Ectodermal cell (in vitro differentiated cells): ENCODE results near the gene FURIN.

Experiments used
- H3K27ac ChIP-seq: 2 replicates; pipeline ENCODE4 v1.7.0; 2013; ENCODE audit warnings: mild to moderate bottlenecking, low read depth, low read length; ENCODE audit not compliant: insufficient read depth, poor library complexity, severe bottlenecking
- H3K27me3 ChIP-seq: 2 replicates; pipeline ENCODE4 v1.7.0; 2013; ENCODE audit warnings: mild to moderate bottlenecking, low read length; ENCODE audit not compliant: insufficient read depth, control insufficient read depth, poor library complexity, severe bottlenecking
- H3K36me3 ChIP-seq: one replicate; pipeline ENCODE4 v1.7.0; 2013; ENCODE audit warnings: low read length; ENCODE audit not compliant: control insufficient read depth, insufficient read depth
- H3K4me1 ChIP-seq: one replicate; pipeline ENCODE4 v1.7.0; 2013; ENCODE audit warnings: low read length; ENCODE audit not compliant: control insufficient read depth, insufficient read depth
- H3K4me3 ChIP-seq: 2 replicates; pipeline ENCODE4 v1.7.0; 2013; ENCODE audit warnings: low read depth, low read length, control low read depth; ENCODE audit not compliant: insufficient read depth
- H3K9me3 ChIP-seq: 2 replicates; pipeline ENCODE4 v1.7.0; 2013; ENCODE audit warnings: mild to moderate bottlenecking, low read length, moderate library complexity; ENCODE audit not compliant: control insufficient read depth
- WGBS, 2 experiments: methylation state at CpG; one replicate each; pipeline ENCODE4 v1.1.7; 2013; ENCODE audit warnings: missing lambda C conversion rate in 2 of 2; 5-methylcytosine and 5-hydroxymethylcytosine counted together

Gene FURIN

GRCh38 chr15:90876046-90876445 is 7.7 kb downstream of the FURIN start:
- H3K36me3 ChIP-seq = peaks cover 15% of the 10 kb centered on the region
- WGBS, 2 experiments = 93% methylated on average over 20 of the region's 20 CpGs
- peaks cover 24% of the 10 kb centered on the region for H3K4me1 ChIP-seq
- peaks cover 12% of the 10 kb centered on the region for H3K27me3 ChIP-seq
- no peaks in the 10 kb centered on the region for H3K9me3 ChIP-seq
- H3K4me3 ChIP-seq = no peak overlapping the region
- no peak overlapping the region for H3K27ac ChIP-seq

- Histone ChIP-seq H3K27ac (no peak overlapping the region), H3K4me3 (no peak overlapping the region), H3K27me3 (peaks cover 11% of the 10 kb centered on the region), H3K9me3 (no peaks in the 10 kb centered on the region), H3K36me3 (peaks cover 15% of the 10 kb centered on the region), H3K4me1 (peaks cover 24% of the 10 kb centered on the region)
- WGBS, 2 experiments = 95 to 96% methylated on average over 15 of the region's 15 CpGs
Measured at GRCh38 chr15:90876512-90877170, 8.3 kb downstream of the FURIN start.

GRCh38 chr15:90877315-90877714 is 8.9 kb downstream of the FURIN start:
- 95 to 96% methylated on average over 14 of the region's 14 CpGs for WGBS, 2 experiments
- H3K36me3 ChIP-seq = peaks cover 15% of the 10 kb centered on the region
- H3K27ac ChIP-seq = no peak overlapping the region

GRCh38 chr15:90877996-90878395 is 9.6 kb downstream of the FURIN start:
- Histone ChIP-seq H3K36me3 (peaks cover 15% of the 10 kb centered on the region), H3K27me3 (no peaks in the 10 kb centered on the region), H3K4me1 (peaks cover 15% of the 10 kb centered on the region), H3K9me3 (no peaks in the 10 kb centered on the region), H3K4me3 (no peak overlapping the region), H3K27ac (no peak overlapping the region)
- WGBS, 2 experiments = 94 to 97% methylated on average over 12 to 14 of the region's 14 CpGs

More at GRCh38 chr15:90877315-90877714, 8.9 kb downstream of the FURIN start:
- Histone ChIP-seq H3K4me3 (no peak overlapping the region), H3K4me1 (peaks cover 21% of the 10 kb centered on the region), H3K27me3 (peaks cover 5% of the 10 kb centered on the region), H3K9me3 (no peaks in the 10 kb centered on the region)

GRCh38 chr15:90878660-90879059 is 10.3 kb downstream of the FURIN start:
- peaks cover 15% of the 10 kb centered on the region for H3K36me3 ChIP-seq
- no peaks in the 10 kb centered on the region for H3K9me3 ChIP-seq
- no peak overlapping the region for H3K27ac ChIP-seq
- no peaks in the 10 kb centered on the region for H3K27me3 ChIP-seq
- no peak overlapping the region for H3K4me3 ChIP-seq
- peaks cover 13% of the 10 kb centered on the region for H3K4me1 ChIP-seq
- WGBS, 2 experiments = 94 to 95% methylated on average over 15 of the region's 15 CpGs

- 95 to 96% methylated on average over 35 of the region's 35 CpGs for WGBS, 2 experiments
- H3K36me3 ChIP-seq = peaks cover 15% of the 10 kb centered on the region
- no peaks in the 10 kb centered on the region for H3K27me3 ChIP-seq
- H3K27ac ChIP-seq = no peak overlapping the region
- H3K9me3 ChIP-seq = no peaks in the 10 kb centered on the region
- H3K4me1 ChIP-seq = peaks cover 16% of the 10 kb centered on the region
- no peak overlapping the region for H3K4me3 ChIP-seq
Measured at GRCh38 chr15:90879730-90880366, 11.5 kb downstream of the FURIN start.

GRCh38 chr15:90880381-90881145 is 12.2 kb downstream of the FURIN start:
- H3K9me3 ChIP-seq = no peaks in the 10 kb centered on the region
- WGBS, 2 experiments = 93 to 94% methylated on average over 16 of the region's 16 CpGs
- H3K4me3 ChIP-seq = no peak overlapping the region
- H3K36me3 ChIP-seq = peaks cover 15% of the 10 kb centered on the region
- H3K4me1 ChIP-seq = peaks cover 18% of the 10 kb centered on the region
- H3K27ac ChIP-seq = no peak overlapping the region
- H3K27me3 ChIP-seq = no peaks in the 10 kb centered on the region

- no peaks in the 10 kb centered on the region for H3K27me3 ChIP-seq
- WGBS, 2 experiments = 90 to 91% methylated on average over 35 of the region's 35 CpGs
- peaks cover 18% of the 10 kb centered on the region for H3K4me1 ChIP-seq
- no peak overlapping the region for H3K4me3 ChIP-seq
- no peak overlapping the region for H3K27ac ChIP-seq
- H3K9me3 ChIP-seq = no peaks in the 10 kb centered on the region
- peaks cover 15% of the 10 kb centered on the region for H3K36me3 ChIP-seq
Measured at GRCh38 chr15:90881181-90881977, 13.0 kb downstream of the FURIN start.

- peaks cover 8% of the 10 kb centered on the region for H3K36me3 ChIP-seq
- H3K27ac ChIP-seq = no peak overlapping the region
- H3K4me3 ChIP-seq = no peak overlapping the region
- no peaks in the 10 kb centered on the region for H3K9me3 ChIP-seq
- 92 to 95% methylated on average over 19 of the region's 19 CpGs for WGBS, 2 experiments
- peaks cover 18% of the 10 kb centered on the region for H3K4me1 ChIP-seq
- H3K27me3 ChIP-seq = no peaks in the 10 kb centered on the region
Measured at GRCh38 chr15:90881978-90882721, 13.8 kb downstream of the FURIN start.
